Calu3 (cell line): ENCODE measurements around the gene TRIO. TPM values are rescaled to one million over a fixed set of nuclear protein-coding genes. Genes with fewer than 3 reads are reported as not detected.
A peak's percentile ranks its signal among the peaks of the same experiment; 100 is the strongest.

Experiments used
- BruUV-seq: library from RNA; stranded (reverse); fragments of 400-500 nt; replicated peaks from 2 replicates; lab custom pipeline; 2021; lab: Mats Ljungman, UMichigan
- CTCF ChIA-PET: fragments of 300-600 bp; sonication (Branson Sonifier 250); formaldehyde crosslinking; loops from one replicate; lab custom pipeline; 2022; ENCODE audit warnings: antibody characterized with exemption; lab: Charles Lee
- DNase-seq: peaks from one replicate; pipeline ENCODE4 v3.0.0; 2022
- H3K27ac Mint-ChIP-seq: one replicate; pipeline ENCODE4 v1.8.0; 2022; ENCODE audit warnings: mixed read lengths; ENCODE audit not compliant: unreplicated experiment
- H3K27me3 Mint-ChIP-seq: one replicate; pipeline ENCODE4 v1.8.0; 2022; ENCODE audit warnings: mixed read lengths; ENCODE audit not compliant: unreplicated experiment
- H3K36me3 Mint-ChIP-seq: one replicate; pipeline ENCODE4 v1.8.0; 2022; ENCODE audit warnings: mild to moderate bottlenecking, moderate library complexity, mixed read lengths; ENCODE audit not compliant: insufficient read depth, unreplicated experiment
- H3K4me1 Mint-ChIP-seq: one replicate; pipeline ENCODE4 v1.8.0; 2022; ENCODE audit warnings: mild to moderate bottlenecking, low read depth, mixed read lengths; ENCODE audit not compliant: unreplicated experiment
- H3K4me3 Mint-ChIP-seq: one replicate; pipeline ENCODE4 v1.8.0; 2022; ENCODE audit warnings: mild to moderate bottlenecking, low read depth, moderate library complexity, mixed read lengths; ENCODE audit not compliant: unreplicated experiment
- H3K9me3 Mint-ChIP-seq: one replicate; pipeline ENCODE4 v1.8.0; 2022; ENCODE audit warnings: low read depth, mixed read lengths; ENCODE audit not compliant: unreplicated experiment
- intact Hi-C: fragments of 100-400 bp; cut with micrococcal nuclease; formaldehyde crosslinking; loops from one replicate; pipeline ENCODE4 v1.10.0; 2022; ENCODE audit not compliant: unreplicated experiment
- total RNA-seq: library from RNA; stranded (reverse); gene quantifications from 2 replicates; pipeline ENCODE4 v1.2.3, GENCODE V29; 2022
- TF ChIP-seq, protein P1 (sequence below): fragments of 200-600 bp; IDR thresholded peaks from one replicate; pipeline ENCODE4 v1.8.0; 2022; ENCODE audit warnings: antibody characterized with exemption; ENCODE audit not compliant: unreplicated experiment

Gene TRIO
- total RNA-seq, 1 experiment from 2014 or later = 183 TPM

DNA sequence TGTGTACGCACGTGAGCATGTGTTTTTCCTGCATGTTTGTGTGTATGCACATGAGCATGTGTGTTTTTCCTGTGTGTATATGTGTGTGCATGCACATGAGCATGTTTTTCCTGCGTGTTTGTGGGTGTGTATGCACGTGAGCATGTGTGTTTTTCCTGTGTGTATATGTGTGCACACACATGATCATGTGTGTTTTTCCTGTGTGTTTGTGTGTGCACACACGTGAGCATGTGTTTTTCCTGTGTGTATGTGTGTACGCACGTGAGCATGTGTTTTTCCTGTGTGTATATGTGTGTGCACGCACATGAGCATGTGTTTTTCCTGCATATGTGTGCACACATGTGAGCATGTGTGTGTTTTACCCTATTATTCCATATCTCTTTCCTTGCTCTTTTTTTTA is 205.9 kb downstream of the TRIO start:
- TF ChIP-seq, protein P1, sequence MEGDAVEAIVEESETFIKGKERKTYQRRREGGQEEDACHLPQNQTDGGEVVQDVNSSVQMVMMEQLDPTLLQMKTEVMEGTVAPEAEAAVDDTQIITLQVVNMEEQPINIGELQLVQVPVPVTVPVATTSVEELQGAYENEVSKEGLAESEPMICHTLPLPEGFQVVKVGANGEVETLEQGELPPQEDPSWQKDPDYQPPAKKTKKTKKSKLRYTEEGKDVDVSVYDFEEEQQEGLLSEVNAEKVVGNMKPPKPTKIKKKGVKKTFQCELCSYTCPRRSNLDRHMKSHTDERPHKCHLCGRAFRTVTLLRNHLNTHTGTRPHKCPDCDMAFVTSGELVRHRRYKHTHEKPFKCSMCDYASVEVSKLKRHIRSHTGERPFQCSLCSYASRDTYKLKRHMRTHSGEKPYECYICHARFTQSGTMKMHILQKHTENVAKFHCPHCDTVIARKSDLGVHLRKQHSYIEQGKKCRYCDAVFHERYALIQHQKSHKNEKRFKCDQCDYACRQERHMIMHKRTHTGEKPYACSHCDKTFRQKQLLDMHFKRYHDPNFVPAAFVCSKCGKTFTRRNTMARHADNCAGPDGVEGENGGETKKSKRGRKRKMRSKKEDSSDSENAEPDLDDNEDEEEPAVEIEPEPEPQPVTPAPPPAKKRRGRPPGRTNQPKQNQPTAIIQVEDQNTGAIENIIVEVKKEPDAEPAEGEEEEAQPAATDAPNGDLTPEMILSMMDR = no peak
- no peak for DNase-seq
- intact Hi-C loops = no loop called here
- peaks cover 21% of the 10 kb centered on the region for H3K36me3 Mint-ChIP-seq
- H3K27ac Mint-ChIP-seq = peak overlapping the region; percentile 28
- H3K4me3 Mint-ChIP-seq = no peak overlapping the region
- CTCF ChIA-PET = no interaction called here
- BruUV-seq = no TSS peak
- H3K9me3 Mint-ChIP-seq = peaks cover 3% of the 10 kb centered on the region
- H3K27me3 Mint-ChIP-seq = no peaks in the 10 kb centered on the region
- H3K4me1 Mint-ChIP-seq = no peaks in the 10 kb centered on the region

DNA sequence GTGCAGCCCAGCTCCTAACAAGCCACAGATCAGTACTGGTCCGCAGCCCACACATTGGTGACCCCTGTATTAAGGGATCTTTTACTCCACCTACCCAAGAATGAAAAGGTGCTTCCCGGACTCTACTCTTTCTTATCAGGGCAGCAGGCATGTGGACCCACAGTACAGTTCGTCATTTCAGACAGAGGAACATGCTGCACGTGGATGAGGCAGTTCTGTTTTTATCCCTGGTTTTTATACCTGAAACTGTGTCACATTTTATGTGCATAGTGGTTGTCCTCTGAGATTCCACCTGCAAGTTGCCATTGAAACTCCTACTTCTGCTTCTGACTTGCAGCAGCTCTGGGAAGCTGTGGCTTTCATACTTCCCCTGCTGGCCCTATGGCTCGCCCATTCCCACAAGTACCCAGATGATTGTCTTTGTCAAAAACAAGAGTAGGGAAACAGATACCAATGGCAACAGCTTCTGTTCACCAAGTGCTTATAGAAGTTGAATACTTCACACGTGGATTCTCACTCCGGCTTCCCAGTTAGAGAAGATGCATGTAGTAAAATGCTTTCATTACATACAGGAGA is 208.0 kb downstream of the TRIO start:
- no peak for DNase-seq
- Mint-ChIP-seq H3K4me3 (no peak overlapping the region), H3K9me3 (no peaks in the 10 kb centered on the region), H3K4me1 (no peaks in the 10 kb centered on the region), H3K36me3 (peaks cover 20% of the 10 kb centered on the region), H3K27me3 (no peaks in the 10 kb centered on the region), H3K27ac (no peak overlapping the region)
- BruUV-seq = no TSS peak
- CTCF ChIA-PET = interaction anchor here (1.2 kb wide), 1 partner anchor 297 kb away, joined by 9 read pairs; no protein-coding TSS in a partner anchor
- TF ChIP-seq, protein P1 = no peak
- intact Hi-C loops = no loop called here

- H3K27ac Mint-ChIP-seq = no peak overlapping the region
- TF ChIP-seq, protein P1 = peak; percentile 81
- H3K27me3 Mint-ChIP-seq = no peaks in the 10 kb centered on the region
- intact Hi-C loops = loop anchor here (2.0 kb wide), 1 partner anchor 243 kb away; no protein-coding TSS in a partner anchor
- CTCF ChIA-PET = interaction anchor here (0.6 to 1.2 kb wide), 3 partner anchors 241 to 662 kb away, joined by 3 to 9 read pairs (median 4); no protein-coding TSS in a partner anchor
- peaks cover 21% of the 10 kb centered on the region for H3K36me3 Mint-ChIP-seq
- H3K4me3 Mint-ChIP-seq = no peak overlapping the region
- no peaks in the 10 kb centered on the region for H3K9me3 Mint-ChIP-seq
- no TSS peak for BruUV-seq
- DNase-seq = peak; percentile 65
- no peaks in the 10 kb centered on the region for H3K4me1 Mint-ChIP-seq
These were observed 208.9 kb downstream of the TRIO start for GRCh38 chr5:14351845-14352712.

GRCh38 chr5:14353726-14354474 is 210.8 kb downstream of the TRIO start:
- peaks cover 29% of the 10 kb centered on the region for H3K36me3 Mint-ChIP-seq
- CTCF ChIA-PET = no interaction called here
- no peaks in the 10 kb centered on the region for H3K27me3 Mint-ChIP-seq
- DNase-seq = no peak
- no peak overlapping the region for H3K4me3 Mint-ChIP-seq
- TF ChIP-seq, protein P1 = no peak
- intact Hi-C loops = loop anchor here (2.0 kb wide), 1 partner anchor 245 kb away; no protein-coding TSS in a partner anchor
- no peak overlapping the region for H3K27ac Mint-ChIP-seq
- H3K9me3 Mint-ChIP-seq = no peaks in the 10 kb centered on the region
- no peaks in the 10 kb centered on the region for H3K4me1 Mint-ChIP-seq
- no TSS peak for BruUV-seq
